GM23248 (cell line): ENCODE results near the gene DDX31.
"Not testable (repeated sequence)": the region's sequence is repeated elsewhere in the genome, so short reads cannot be mapped to it uniquely, and the experiment has no call there.

ENCODE experiments used
- EZH2 ChIP-seq: fragments of 200-600 bp; sonication (generic); IDR thresholded peaks from 2 replicates; pipeline ENCODE4 v1.6.1; 2018; ENCODE audit warnings: antibody characterized with exemption, mild to moderate bottlenecking; ENCODE audit not compliant: insufficient read depth, poor library complexity, severe bottlenecking
- EZH2phosphoT487 ChIP-seq: fragments of 200-600 bp; sonication (generic); IDR thresholded peaks from 2 replicates; pipeline ENCODE4 v1.6.1; 2018; ENCODE audit warnings: antibody characterized with exemption, moderate library complexity, mild to moderate bottlenecking, low read depth; ENCODE audit not compliant: insufficient read depth

DNA sequence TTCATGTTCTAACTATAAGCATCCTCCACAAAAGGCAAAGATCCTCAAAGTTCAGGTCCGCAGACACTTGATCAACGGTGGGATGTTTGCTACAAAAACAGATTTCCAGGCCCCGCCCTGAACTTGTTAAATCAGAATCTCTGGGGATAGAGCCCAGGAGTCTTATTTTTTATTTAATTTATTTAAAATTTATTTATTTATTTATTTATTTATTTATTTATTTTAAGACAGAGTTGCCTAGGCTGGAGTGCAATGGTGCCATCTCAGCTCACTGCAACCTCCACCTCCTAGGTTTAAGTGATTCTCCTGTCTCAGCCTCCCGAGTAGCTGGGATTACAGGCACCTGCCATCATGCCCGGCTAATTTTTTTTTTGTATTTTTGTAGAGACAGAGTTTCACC lies 41.4 kb upstream of the DDX31 start:
- not testable (repeated sequence) for TF ChIP-seq EZH2, EZH2phosphoT487
